Colonic mucosa (tissue), 4 donors: ENCODE results near the gene CACNA2D1. TPM values are rescaled to one million over a fixed set of nuclear protein-coding genes. Genes with fewer than 3 reads are reported as not detected.

Source experiments
- DNase-seq: peaks from one replicate; pipeline ENCODE4 v3.0.0-alpha.2; 2020
- H3K27ac ChIP-seq: fragments of 200-600 bp; one replicate; pipeline ENCODE4 v1.8.0; 2021
- H3K27me3 ChIP-seq: fragments of 200-600 bp; one replicate; pipeline ENCODE4 v1.8.0; 2021
- H3K36me3 ChIP-seq: fragments of 200-600 bp; one replicate; pipeline ENCODE4 v1.8.0; 2021
- H3K4me1 ChIP-seq: fragments of 200-600 bp; one replicate; pipeline ENCODE4 v1.8.0; 2021; ENCODE audit warnings: mild to moderate bottlenecking
- H3K4me3 ChIP-seq: fragments of 200-600 bp; one replicate; pipeline ENCODE4 v1.8.0; 2021
- H3K9ac ChIP-seq, 2 donors: one replicate each; pipeline ENCODE4 v1.7.0; 2013; ENCODE audit warnings: control low read depth in 2 of 2, low read depth in 2 of 2, low read length in 2 of 2
- H3K9me3 ChIP-seq: fragments of 200-600 bp; one replicate; pipeline ENCODE4 v1.8.0; 2021
- intact Hi-C: fragments of 100-400 bp; cut with DNase I; formaldehyde crosslinking; loops from one replicate; pipeline ENCODE4 v1.14.1; 2022
- total RNA-seq, 2 donors: library from RNA; stranded (reverse); fragmentation: NEBNext Ultra II Directional in 1 of 2; extraction: Animal tissue kit (Norgen Biotek cat#: 25700) in 1 of 2; gene quantifications; one replicate each; pipeline ENCODE4 v1.2.1, GENCODE V29; 2021
- TF ChIP-seq, protein P1 (sequence below): fragments of 200-600 bp; IDR thresholded peaks from one replicate; pipeline ENCODE4 v1.8.0; 2022; ENCODE audit warnings: antibody characterized with exemption, mild to moderate bottlenecking
- donor health status: healthy.
- donor health status: DM: no; HTN: no; CAD: no.
- donor health status: DM: no; HTN: no; CAD: no.

The CACNA2D1 gene
- total RNA-seq, 2 donors from 2014 or later: 1.4 to 9.3 TPM

DNA sequence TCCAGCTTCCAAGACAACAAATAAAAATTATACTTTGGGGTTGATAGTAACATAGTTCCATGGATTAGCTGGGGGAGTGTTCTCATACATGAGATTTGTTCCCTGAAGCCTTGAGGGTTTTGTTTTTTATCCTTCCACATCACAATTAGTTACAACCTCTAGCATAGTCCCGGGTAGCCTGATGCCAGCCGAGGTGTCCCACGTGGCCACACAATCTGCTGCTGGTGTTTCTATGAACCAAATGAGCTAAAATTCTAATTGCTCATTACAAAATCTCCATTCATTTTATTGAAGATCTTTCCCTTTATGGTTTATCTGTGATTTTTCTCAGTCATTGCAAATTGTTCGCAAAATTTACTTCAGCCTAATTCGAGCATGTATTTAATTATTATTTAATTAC, 84.7 kb downstream of the CACNA2D1 start:
- H3K4me3 ChIP-seq: no peak overlapping the region
- no peaks in the 10 kb centered on the region for H3K36me3 ChIP-seq
- no peaks in the 10 kb centered on the region for H3K4me1 ChIP-seq
- no peaks in the 10 kb centered on the region for H3K27me3 ChIP-seq
- H3K27ac ChIP-seq: no peak overlapping the region
- no peak for DNase-seq
- intact Hi-C loops: no loop called here
- no peaks in the 10 kb centered on the region for H3K9me3 ChIP-seq
- no peak overlapping the region for H3K9ac ChIP-seq
- TF ChIP-seq, protein P1, sequence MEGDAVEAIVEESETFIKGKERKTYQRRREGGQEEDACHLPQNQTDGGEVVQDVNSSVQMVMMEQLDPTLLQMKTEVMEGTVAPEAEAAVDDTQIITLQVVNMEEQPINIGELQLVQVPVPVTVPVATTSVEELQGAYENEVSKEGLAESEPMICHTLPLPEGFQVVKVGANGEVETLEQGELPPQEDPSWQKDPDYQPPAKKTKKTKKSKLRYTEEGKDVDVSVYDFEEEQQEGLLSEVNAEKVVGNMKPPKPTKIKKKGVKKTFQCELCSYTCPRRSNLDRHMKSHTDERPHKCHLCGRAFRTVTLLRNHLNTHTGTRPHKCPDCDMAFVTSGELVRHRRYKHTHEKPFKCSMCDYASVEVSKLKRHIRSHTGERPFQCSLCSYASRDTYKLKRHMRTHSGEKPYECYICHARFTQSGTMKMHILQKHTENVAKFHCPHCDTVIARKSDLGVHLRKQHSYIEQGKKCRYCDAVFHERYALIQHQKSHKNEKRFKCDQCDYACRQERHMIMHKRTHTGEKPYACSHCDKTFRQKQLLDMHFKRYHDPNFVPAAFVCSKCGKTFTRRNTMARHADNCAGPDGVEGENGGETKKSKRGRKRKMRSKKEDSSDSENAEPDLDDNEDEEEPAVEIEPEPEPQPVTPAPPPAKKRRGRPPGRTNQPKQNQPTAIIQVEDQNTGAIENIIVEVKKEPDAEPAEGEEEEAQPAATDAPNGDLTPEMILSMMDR: no peak

GRCh38 chr7:82358009-82358578, 85.5 kb downstream of the CACNA2D1 start:
- H3K27me3 ChIP-seq: no peaks in the 10 kb centered on the region
- no peaks in the 10 kb centered on the region for H3K36me3 ChIP-seq
- H3K9me3 ChIP-seq: no peaks in the 10 kb centered on the region
- intact Hi-C loops: no loop called here
- no peak overlapping the region for H3K27ac ChIP-seq
- H3K4me1 ChIP-seq: no peaks in the 10 kb centered on the region
- TF ChIP-seq, protein P1: no peak
- H3K4me3 ChIP-seq: no peak overlapping the region
- DNase-seq: no peak
- no peak overlapping the region for H3K9ac ChIP-seq

- H3K4me1 ChIP-seq: no peaks in the 10 kb centered on the region
- H3K36me3 ChIP-seq: no peaks in the 10 kb centered on the region
- H3K9ac ChIP-seq: no peak overlapping the region
- H3K27me3 ChIP-seq: no peaks in the 10 kb centered on the region
- no peak overlapping the region for H3K27ac ChIP-seq
- TF ChIP-seq, protein P1: no peak
- H3K9me3 ChIP-seq: no peaks in the 10 kb centered on the region
- no peak for DNase-seq
- H3K4me3 ChIP-seq: no peak overlapping the region
- intact Hi-C loops: no loop called here
Observed at GRCh38 chr7:82348251-82348650, 95.3 kb downstream of the CACNA2D1 start.

- Histone ChIP-seq H3K36me3 (no peaks in the 10 kb centered on the region), H3K4me1 (no peaks in the 10 kb centered on the region), H3K9me3 (no peaks in the 10 kb centered on the region), H3K27me3 (no peaks in the 10 kb centered on the region), H3K27ac (no peak overlapping the region), H3K4me3 (no peak overlapping the region), H3K9ac (no peak overlapping the region)
- intact Hi-C loops: no loop called here
- TF ChIP-seq, protein P1: no peak
- DNase-seq: no peak
Observed at GRCh38 chr7:82347808-82348207, 95.8 kb downstream of the CACNA2D1 start.

- H3K9me3 ChIP-seq: no peaks in the 10 kb centered on the region
- no peak for DNase-seq
- TF ChIP-seq, protein P1: no peak
- no peak overlapping the region for H3K9ac ChIP-seq
- H3K4me1 ChIP-seq: no peaks in the 10 kb centered on the region
- H3K27me3 ChIP-seq: no peaks in the 10 kb centered on the region
- no peak overlapping the region for H3K27ac ChIP-seq
- H3K4me3 ChIP-seq: no peak overlapping the region
- intact Hi-C loops: no loop called here
- no peaks in the 10 kb centered on the region for H3K36me3 ChIP-seq
Observed at GRCh38 chr7:82345886-82346285, 97.7 kb downstream of the CACNA2D1 start.
